Lung (tissue), 12 donors: Measurements from ENCODE around the gene FNDC8. TPM values are rescaled to one million over a fixed set of nuclear protein-coding genes. Genes with fewer than 3 reads are reported as not detected.

Experiments
- ATAC-seq: fragments of 200-7000 bp; cut with Tn5 transposase; one replicate; pipeline ENCODE4 v1.9.1; 2020; ENCODE audit warnings: moderate number of reproducible peaks; ENCODE audit not compliant: insufficient read depth, low FRiP score
- DNase-seq, 3 donors: peaks; one replicate each; pipeline ENCODE4 v3.0.0-alpha.2; 2013 to 2017
- H3K27ac ChIP-seq, 2 donors: one replicate each; pipeline ENCODE4 v1.5.1; 2013; ENCODE audit warnings: mild to moderate bottlenecking in 2 of 2, moderate library complexity in 2 of 2, control low read depth in 1 of 2, inconsistent platforms in 1 of 2, low read depth in 1 of 2, low read length in 1 of 2
- H3K27me3 ChIP-seq, 3 donors: one replicate each; pipeline ENCODE4 v1.5.1; 2013; ENCODE audit warnings: low read length in 2 of 3; ENCODE audit not compliant: control insufficient read depth in 3 of 3, insufficient read depth in 3 of 3
- H3K36me3 ChIP-seq, 4 donors: one replicate each; pipeline ENCODE4 v1.5.1; 2013; ENCODE audit warnings: low read length in 4 of 4, mild to moderate bottlenecking in 1 of 4, moderate library complexity in 1 of 4; ENCODE audit not compliant: control insufficient read depth in 4 of 4, insufficient read depth in 4 of 4
- H3K4me1 ChIP-seq, 5 donors: one replicate each; pipeline ENCODE4 v1.5.1; 2013; ENCODE audit warnings: low read length in 5 of 5, mild to moderate bottlenecking in 2 of 5, moderate library complexity in 1 of 5; ENCODE audit not compliant: control insufficient read depth in 5 of 5, insufficient read depth in 5 of 5
- H3K4me3 ChIP-seq: one replicate; pipeline ENCODE4 v1.5.1; 2013; ENCODE audit warnings: mild to moderate bottlenecking, control low read depth, moderate library complexity
- H3K9ac ChIP-seq, 2 donors: one replicate each; pipeline ENCODE4 v1.5.1; 2013; ENCODE audit warnings: low read length in 2 of 2, control low read depth in 1 of 2; ENCODE audit not compliant: insufficient read depth in 1 of 2
- H3K9me3 ChIP-seq, 4 donors: one replicate each; pipeline ENCODE4 v1.5.1; 2013; ENCODE audit warnings: low read length in 3 of 4, mild to moderate bottlenecking in 1 of 4, moderate library complexity in 1 of 4; ENCODE audit not compliant: control insufficient read depth in 4 of 4, insufficient read depth in 3 of 4
- CTCF ChIP-seq: IDR thresholded peaks from 2 replicates; pipeline ENCODE4 v1.5.1; 2012; ENCODE audit warnings: mild to moderate bottlenecking; ENCODE audit errors: control extremely low read depth, extremely low read depth
- WGBS, 2 donors: extraction: QIAGEN DNeasy Blood & Tissue Kit; methylation state at CpG; one replicate each; pipeline ENCODE4 v1.1.7; 2013; 5-methylcytosine and 5-hydroxymethylcytosine counted together
- polyA plus RNA-seq, 2 donors: library from polyadenylated mRNA; stranded (reverse); fragments of 200-250 nt; gene quantifications; one replicate each; pipeline ENCODE4 v1.2.1, GENCODE V29; 2013
- total RNA-seq, 2 donors: library from RNA; depleted of rRNA in 1 of 2; stranded (reverse); fragments of >200 nt in 1 of 2; gene quantifications; one replicate each; pipeline ENCODE4 v1.2.1, GENCODE V29; 2014 to 2021
- donor health status: control.
- donor health status: control.
- donor health status: Bipolar disorder and iron deficiency.
- donor health status: healthy.
- donor health status: DM: yes; HTN: yes; CAD: no.

The FNDC8 gene
- total and polyA plus RNA-seq, 4 donors, result not detected

DNA sequence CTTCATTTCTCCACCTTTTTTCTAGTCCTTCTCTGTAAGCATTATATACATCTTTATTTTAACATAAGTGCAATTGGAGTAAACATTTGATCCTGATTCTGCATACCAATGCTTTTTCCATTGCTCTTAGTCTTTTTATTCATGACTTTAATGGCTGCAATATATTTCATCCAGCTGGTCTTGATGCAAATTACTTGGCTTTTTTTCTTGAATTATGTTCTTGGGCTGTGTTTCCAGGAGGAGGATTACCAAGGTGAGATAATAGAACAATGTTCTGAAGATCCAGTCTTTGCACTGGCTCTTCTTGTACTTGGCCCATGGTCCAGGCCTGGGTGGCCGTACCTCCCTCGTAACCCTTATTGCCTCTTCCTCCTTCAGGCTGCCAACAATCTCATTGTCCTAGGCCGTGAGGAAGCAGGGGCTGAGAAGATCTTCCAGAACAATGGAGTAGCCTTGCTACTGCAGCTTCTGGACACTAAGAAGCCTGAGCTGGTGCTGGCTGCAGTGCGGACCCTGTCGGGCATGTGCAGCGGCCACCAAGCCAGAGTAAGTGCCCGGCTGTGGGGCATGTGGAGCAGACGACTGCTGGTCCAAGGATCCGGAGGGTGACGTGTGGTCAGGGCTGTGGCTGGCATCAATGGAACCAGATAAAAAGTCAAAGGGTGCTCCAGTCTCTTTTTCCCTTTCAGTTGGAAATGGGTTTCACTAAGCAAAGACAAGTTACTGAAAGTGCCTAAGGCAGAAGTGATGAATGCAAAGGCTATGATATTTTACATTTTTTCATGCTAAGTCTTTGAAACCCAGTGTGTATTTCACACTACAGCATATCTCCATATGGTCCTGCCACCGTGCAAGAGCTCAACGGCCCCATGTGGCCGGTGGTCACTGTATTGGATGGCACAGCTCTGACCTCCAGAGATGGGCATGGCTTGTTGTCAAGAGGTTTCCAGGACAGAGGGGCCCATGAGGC is 33.1 kb downstream of the FNDC8 start:
- Histone ChIP-seq H3K9me3 (no peaks in the 10 kb centered on the region), H3K27me3 (peaks cover 0 to 11% (median 0%) of the 10 kb centered on the region in 3 donors), H3K4me1 (peaks cover 0 to 17% (median 0%) of the 10 kb centered on the region in 5 donors), H3K4me3 (no peak overlapping the region), H3K9ac (no peak overlapping the region), H3K27ac (no peak overlapping the region), H3K36me3 (peaks cover 0 to 3% (median 0%) of the 10 kb centered on the region in 4 donors)
- 92 to 94% methylated on average over 13 of the region's 13 CpGs for WGBS, 2 donors
- DNase-seq, result peak in 1 of 3 donors; percentile 23
- ATAC-seq, result no peak
- TF ChIP-seq CTCF, result no peak

GRCh38 chr17:35155246-35155645 is 33.8 kb downstream of the FNDC8 start:
- WGBS, 2 donors, result 95% methylated on average over 7 of the region's 7 CpGs

DNA sequence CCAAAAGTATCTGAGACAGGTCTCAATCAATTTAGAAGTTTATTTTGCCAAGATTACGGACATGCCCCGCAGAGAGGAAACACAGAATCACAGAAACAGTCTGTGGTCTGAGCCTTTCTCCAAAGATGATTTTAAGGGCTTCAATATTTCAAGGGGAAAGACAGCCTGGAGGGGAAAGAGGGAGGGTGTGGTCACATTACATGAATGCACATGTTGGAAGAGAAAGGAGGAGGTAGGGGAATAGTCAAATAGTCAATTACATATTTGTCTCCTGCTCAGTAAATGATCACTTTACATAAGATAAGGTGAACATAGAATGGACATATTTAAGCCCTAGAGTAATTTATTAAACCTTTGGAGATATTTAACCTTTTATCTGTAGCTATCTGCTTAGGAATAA is 38.5 kb downstream of the FNDC8 start:
- Histone ChIP-seq H3K9me3 (no peaks in the 10 kb centered on the region), H3K9ac (no peak overlapping the region), H3K27me3 (peaks cover 0 to 9% (median 0%) of the 10 kb centered on the region in 3 donors), H3K36me3 (no peaks in the 10 kb centered on the region), H3K4me3 (no peak overlapping the region), H3K27ac (no peak overlapping the region), H3K4me1 (peaks cover 0 to 8% (median 0%) of the 10 kb centered on the region in 5 donors)
- ATAC-seq, result no peak
- 58 to 59% methylated on average over 2 of the region's 2 CpGs for whole genome bisulfite sequencing, 2 donors
- DNase-seq, result no peak
- TF ChIP-seq CTCF, result no peak

More at GRCh38 chr17:35155246-35155645, 33.8 kb downstream of the FNDC8 start:
- Histone ChIP-seq H3K27me3 (peaks cover 0 to 11% (median 0%) of the 10 kb centered on the region in 3 donors), H3K4me1 (peaks cover 0 to 17% (median 0%) of the 10 kb centered on the region in 5 donors), H3K9me3 (no peaks in the 10 kb centered on the region), H3K36me3 (peaks cover 0 to 3% (median 0%) of the 10 kb centered on the region in 4 donors), H3K27ac (no peak overlapping the region), H3K9ac (no peak overlapping the region), H3K4me3 (no peak overlapping the region)
- DNase-seq, result no peak
- no peak for ATAC-seq
- no peak for TF ChIP-seq CTCF
